Fibroblast of lung (primary cell): Measurements from ENCODE around the gene MTRR.
"Not testable (repeated sequence)": the region's sequence is repeated elsewhere in the genome, so short reads cannot be mapped to it uniquely, and the experiment has no call there.

Experiments
- EZH2 ChIP-seq: IDR thresholded peaks from 2 replicates; pipeline ENCODE4 v1.5.1; 2012; ENCODE audit warnings: low read length, control low read depth, mild to moderate bottlenecking; ENCODE audit errors: missing control alignments
- TF ChIP-seq, protein P1 (sequence below), 2 donors: IDR thresholded peaks in 1 of 2; conservative IDR thresholded peaks in 1 of 2; 1 replicate in 1 of 2; 2 replicates in 1 of 2; pipeline ENCODE4 v1.5.1; 2011 to 2012; ENCODE audit warnings: low read length in 2 of 2, control low read depth in 1 of 2, inconsistent platforms in 1 of 2, low read depth in 1 of 2, mild to moderate bottlenecking in 1 of 2

DNA sequence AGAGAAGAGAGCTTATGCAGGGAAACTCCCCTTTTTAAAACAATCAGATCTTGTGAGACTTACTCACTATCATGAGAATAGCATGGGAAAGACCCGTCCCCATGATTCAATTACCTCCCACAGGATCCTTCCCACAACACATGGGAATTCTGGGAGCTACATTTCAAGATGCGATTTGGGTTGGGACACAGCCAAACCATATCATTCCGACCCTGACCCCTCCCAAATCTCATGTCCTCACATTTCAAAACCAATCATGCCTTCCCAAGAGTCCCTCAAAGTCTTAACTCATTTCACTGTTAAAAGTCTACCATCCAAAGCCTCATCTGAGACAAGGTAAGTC, 42.5 kb downstream of the MTRR start:
- TF ChIP-seq, protein P1, sequence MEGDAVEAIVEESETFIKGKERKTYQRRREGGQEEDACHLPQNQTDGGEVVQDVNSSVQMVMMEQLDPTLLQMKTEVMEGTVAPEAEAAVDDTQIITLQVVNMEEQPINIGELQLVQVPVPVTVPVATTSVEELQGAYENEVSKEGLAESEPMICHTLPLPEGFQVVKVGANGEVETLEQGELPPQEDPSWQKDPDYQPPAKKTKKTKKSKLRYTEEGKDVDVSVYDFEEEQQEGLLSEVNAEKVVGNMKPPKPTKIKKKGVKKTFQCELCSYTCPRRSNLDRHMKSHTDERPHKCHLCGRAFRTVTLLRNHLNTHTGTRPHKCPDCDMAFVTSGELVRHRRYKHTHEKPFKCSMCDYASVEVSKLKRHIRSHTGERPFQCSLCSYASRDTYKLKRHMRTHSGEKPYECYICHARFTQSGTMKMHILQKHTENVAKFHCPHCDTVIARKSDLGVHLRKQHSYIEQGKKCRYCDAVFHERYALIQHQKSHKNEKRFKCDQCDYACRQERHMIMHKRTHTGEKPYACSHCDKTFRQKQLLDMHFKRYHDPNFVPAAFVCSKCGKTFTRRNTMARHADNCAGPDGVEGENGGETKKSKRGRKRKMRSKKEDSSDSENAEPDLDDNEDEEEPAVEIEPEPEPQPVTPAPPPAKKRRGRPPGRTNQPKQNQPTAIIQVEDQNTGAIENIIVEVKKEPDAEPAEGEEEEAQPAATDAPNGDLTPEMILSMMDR (conservative IDR thresholded peaks at IDR 0.05 in 1 of 2, IDR thresholded peaks at IDR 0.05 in 1 of 2; ENCODE audit: low read depth in 1 of 2, low read length in 2 of 2), result not testable (repeated sequence)
- not testable (repeated sequence) for TF ChIP-seq EZH2
